Activated T-helper 9 cell treated with anti-CD3 and anti-CD28 coated beads, Interleukin-2, amount 50 U/mL, for 16 hours (primary cell): Measurements from ENCODE around the gene DYDC2.

Experiments
- DNase-seq: peaks from one replicate; pipeline ENCODE4 v3.0.0-alpha.2; 2020; ENCODE audit warnings: low read depth

DYDC2 gene

GRCh38 chr10:80372675-80373074, 16.1 kb downstream of the DYDC2 start:
- DNase-seq = no peak

GRCh38 chr10:80373502-80373901, 16.9 kb downstream of the DYDC2 start:
- DNase-seq = no peak

- no peak for DNase-seq
Measured at GRCh38 chr10:80379701-80380100, 23.1 kb downstream of the DYDC2 start.

GRCh38 chr10:80380185-80380584, 23.6 kb downstream of the DYDC2 start:
- DNase-seq = no peak

- DNase-seq = no peak
Measured at GRCh38 chr10:80382989-80383388, 26.4 kb downstream of the DYDC2 start.

GRCh38 chr10:80390740-80391139, 34.2 kb downstream of the DYDC2 start:
- DNase-seq = no peak

- no peak for DNase-seq
Measured at GRCh38 chr10:80392250-80392649, 35.7 kb downstream of the DYDC2 start.

- DNase-seq = no peak
Measured at GRCh38 chr10:80394358-80394916, 37.9 kb downstream of the DYDC2 start.

GRCh38 chr10:80397014-80397413, 40.4 kb downstream of the DYDC2 start:
- DNase-seq = no peak

- no peak for DNase-seq
Measured at GRCh38 chr10:80400136-80400804, 43.7 kb downstream of the DYDC2 start.

- DNase-seq = no peak
Measured at GRCh38 chr10:80405035-80405434, 48.5 kb downstream of the DYDC2 start.

- DNase-seq = no peak
Measured at GRCh38 chr10:80405626-80406025, 49.0 kb downstream of the DYDC2 start.

GRCh38 chr10:80406204-80406603, 49.6 kb downstream of the DYDC2 start:
- no peak for DNase-seq

GRCh38 chr10:80407812-80408241, 51.2 kb downstream of the DYDC2 start:
- peak; percentile 33 for DNase-seq

- peak; percentile 72 for DNase-seq
Measured at GRCh38 chr10:80408242-80409101, 51.9 kb downstream of the DYDC2 start, which contains the start of gene PRXL2A. Gene PRXL2A, plus strand, starts transcription at chr10:80408551. Its CDS starts 11,917 bp downstream, at chr10:80420468.

- DNase-seq = no peak
Measured at GRCh38 chr10:80409121-80409520, 52.5 kb downstream of the DYDC2 start.

GRCh38 chr10:80410122-80410521, 53.5 kb downstream of the DYDC2 start:
- no peak for DNase-seq

GRCh38 chr10:80410578-80411145, 54.1 kb downstream of the DYDC2 start:
- no peak for DNase-seq

- no peak for DNase-seq
Measured at GRCh38 chr10:80411267-80411668, 54.7 kb downstream of the DYDC2 start.

- no peak for DNase-seq
Measured at GRCh38 chr10:80411681-80412220, 55.2 kb downstream of the DYDC2 start.

- no peak for DNase-seq
Measured at GRCh38 chr10:80412486-80412885, 55.9 kb downstream of the DYDC2 start.

GRCh38 chr10:80413271-80413996, 56.9 kb downstream of the DYDC2 start:
- DNase-seq = no peak
